ENCODE data around the gene C6orf62.
A peak's percentile ranks its signal among the peaks of the same experiment; 100 is the strongest.
"Not testable (repeated sequence)": the region's sequence is repeated elsewhere in the genome, so short reads cannot be mapped to it uniquely, and the experiment has no call there.

Gene C6orf62

GRCh38 chr6:24699521-24700359 is 19.2 kb downstream of the C6orf62 start:
- no peak for DNase-seq (ENCODE audit: low spot score)

DNA sequence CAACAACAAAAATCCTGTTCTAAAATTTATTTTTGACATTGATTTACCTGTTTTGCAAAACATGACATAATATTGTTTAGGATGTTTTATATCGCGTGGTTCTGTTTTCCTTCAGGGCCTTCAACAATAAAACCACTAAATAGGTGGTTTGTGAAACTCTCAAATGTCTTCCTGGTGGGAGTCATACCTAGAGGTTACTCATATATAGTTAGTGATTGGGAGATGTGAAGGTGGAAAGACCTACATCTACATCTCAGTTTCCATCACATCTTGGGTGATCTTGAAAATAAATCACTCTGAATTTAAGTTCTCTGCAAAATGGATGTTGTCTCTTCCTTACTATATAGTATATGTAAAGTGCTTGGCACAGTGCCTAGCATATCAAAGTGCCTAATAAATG is 22.9 kb downstream of the C6orf62 start:
- no peak for DNase-seq (ENCODE audit: low spot score)

- peak; percentile 57 for DNase-seq (ENCODE audit: low spot score)
These were observed 23.3 kb downstream of the C6orf62 start for GRCh38 chr6:24695635-24696034.

GRCh38 chr6:24694198-24694597 is 24.8 kb downstream of the C6orf62 start:
- DNase-seq (ENCODE audit: low spot score), result no peak

DNA sequence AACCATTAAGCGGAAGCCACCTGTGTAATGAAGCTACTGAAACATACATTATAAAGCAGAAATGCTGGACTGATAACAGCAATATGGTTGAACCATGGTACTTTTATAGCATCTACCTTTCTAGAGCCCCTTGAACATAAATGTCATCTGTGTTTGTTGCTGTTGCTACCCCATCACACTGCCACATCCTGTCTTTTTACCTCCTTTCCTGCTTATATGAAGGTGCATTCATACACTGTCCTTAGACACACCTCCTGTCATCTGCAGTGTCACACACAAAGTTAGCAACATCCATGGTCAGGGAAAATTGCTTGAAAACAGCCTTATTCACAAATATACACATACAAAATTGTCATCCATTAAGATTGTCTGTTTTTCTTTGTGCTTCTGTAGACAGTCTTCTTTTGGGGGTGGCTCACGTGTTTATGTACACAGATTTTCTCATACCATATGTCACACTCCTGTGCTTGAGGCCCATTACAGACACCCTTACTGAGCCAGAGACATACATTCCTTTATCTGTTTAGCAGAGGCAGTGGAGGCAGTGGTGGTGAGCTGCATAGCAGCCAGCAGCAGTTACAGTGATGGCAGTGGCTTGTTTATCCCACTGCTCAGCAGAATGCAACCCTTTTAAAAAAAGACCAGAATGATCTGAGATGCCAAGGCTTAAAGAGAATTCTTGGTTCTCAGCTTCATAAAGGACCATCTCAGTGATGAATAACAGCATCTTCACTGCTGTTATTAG is 25.9 kb downstream of the C6orf62 start:
- no peak for DNase-seq (ENCODE audit: low spot score)

DNA sequence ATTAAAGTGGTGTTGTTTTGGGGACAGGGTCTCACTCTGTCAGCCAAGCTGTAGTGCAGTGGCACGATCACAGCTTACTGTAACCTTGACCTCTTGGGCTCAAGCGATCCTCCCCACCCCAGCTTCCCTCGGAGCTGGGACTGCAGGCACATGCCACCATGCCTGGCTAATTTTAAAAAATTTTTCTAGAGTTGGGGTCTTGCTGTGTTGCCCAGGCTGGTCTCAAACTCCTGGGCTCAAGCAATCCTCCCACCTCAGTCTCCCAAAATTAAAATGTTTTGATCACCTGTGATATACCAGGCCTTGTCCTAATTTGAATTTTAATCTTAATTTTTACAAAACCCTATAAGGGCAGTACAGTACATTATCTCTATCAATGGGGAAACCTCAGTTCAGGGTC is 26.5 kb downstream of the C6orf62 start:
- DNase-seq (ENCODE audit: low spot score), result no peak

- DNase-seq (ENCODE audit: low spot score), result no peak
These were observed 27.0 kb downstream of the C6orf62 start for GRCh38 chr6:24692003-24692402.

DNA sequence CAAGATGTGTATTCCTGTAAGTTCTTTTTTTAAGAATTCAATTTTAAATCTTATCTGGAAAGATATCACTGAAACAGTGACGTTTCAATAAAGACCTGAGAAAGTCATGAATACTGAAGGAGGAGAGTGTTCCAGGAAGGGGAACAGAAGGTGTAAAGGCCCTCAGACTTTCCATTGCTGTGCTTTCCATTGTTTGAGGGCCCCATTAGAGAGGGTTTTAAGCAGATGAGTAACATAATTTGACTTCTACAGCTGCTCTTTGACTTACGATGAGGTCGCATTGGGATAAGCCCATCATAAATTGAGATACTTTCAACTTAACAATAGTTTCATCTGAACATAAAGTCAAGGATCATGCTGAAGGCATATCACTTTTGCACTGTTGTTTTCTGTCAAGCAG is 27.4 kb downstream of the C6orf62 start:
- no peak for DNase-seq (ENCODE audit: low spot score)

GRCh38 chr6:24690593-24690992 is 28.4 kb downstream of the C6orf62 start:
- no peak for DNase-seq (ENCODE audit: low spot score)

DNA sequence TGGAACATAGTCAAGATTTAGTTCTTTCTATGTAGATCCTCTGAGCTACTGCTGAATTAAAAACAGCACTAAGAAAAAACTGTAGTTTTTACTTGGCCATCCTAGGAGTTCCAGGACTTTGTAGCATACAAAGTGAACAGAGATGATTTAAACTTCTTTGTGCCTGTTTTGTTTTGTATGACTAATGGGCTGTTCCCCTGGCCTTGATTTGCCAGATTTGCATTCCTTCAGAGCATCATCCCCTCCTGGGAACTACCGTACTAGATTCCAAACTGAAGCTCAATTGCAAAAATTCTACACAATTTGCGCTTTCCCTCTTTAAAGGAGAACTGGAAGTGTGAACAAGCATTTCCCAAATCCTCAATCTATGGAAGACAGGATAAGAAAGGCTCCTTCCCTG is 29.0 kb downstream of the C6orf62 start:
- DNase-seq (ENCODE audit: low spot score), result peak; percentile 35

DNA sequence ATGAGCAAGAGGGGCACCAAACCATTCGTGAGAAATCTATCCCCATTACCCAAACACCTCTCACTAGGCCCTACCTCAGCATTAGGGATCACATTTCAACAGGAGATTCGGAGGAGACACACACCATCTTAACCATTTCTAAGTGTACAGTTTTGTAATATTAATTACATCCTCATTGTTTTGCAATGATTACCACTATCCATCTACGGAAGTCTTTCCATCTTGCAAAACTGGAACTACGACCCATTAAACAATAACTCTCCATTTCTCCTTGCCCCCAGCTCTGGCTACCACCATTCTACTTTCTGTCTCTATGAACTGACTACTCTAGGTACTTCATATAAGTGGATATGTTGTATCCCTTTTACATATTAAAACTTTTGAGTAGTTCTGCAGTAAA is 32.0 kb downstream of the C6orf62 start:
- DNase-seq (ENCODE audit: low spot score), result no peak

GRCh38 chr6:24686408-24686807 is 32.5 kb downstream of the C6orf62 start:
- DNase-seq (ENCODE audit: low spot score), result no peak

DNA sequence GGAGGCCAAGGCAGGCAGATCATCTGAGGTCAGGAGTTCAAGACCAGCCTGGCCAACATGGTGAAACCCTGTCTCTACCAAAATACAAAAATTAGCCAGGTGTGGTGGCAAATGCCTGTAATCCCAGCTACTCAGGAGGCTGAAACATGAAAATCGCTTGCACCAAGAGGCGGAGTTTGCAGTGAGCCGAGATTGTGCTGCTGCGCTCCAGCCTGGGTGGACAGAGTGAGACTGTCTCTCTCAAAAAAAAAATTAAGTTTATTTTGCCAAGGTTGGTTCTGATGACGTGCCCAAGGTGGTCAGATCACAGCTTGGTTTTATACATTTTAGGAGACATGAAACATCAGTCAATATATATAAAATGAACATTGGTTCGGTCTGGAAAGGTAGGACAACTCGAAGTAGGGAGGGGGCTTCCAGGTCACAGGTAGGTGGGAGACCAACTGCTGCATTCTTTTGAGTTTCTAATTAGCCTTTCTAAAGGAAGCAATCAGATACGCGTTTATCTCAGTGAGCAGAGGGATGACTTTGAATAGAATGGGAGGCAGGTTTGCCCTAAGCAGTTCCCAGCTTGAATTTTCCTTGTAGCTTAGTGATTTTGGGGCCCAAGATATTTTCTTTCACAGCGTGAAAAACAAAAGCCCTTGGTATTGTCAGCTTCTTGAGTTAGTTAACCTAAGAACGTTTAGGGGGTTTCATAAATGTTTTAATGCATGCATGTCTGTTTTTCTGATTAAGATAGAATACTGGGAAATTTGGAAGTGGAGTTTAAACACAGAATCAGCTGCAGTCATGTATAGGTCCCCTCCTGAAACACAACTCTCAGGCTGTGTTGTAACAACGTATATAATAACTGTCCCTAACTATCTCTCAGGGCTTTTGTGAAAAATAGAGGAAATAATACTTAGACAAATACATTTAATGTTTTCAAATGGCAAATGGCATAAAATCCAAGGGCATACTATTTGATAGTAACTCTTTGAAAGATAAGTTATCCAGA is 35.4 kb downstream of the C6orf62 start:
- no peak for DNase-seq (ENCODE audit: low spot score)

- no peak for DNase-seq (ENCODE audit: low spot score)
These were observed 38.4 kb downstream of the C6orf62 start for GRCh38 chr6:24680582-24680981.

- DNase-seq (ENCODE audit: low spot score), result not testable (repeated sequence)
These were observed 40.1 kb downstream of the C6orf62 start for GRCh38 chr6:24678792-24679352.

GRCh38 chr6:24673625-24674024 is 45.3 kb downstream of the C6orf62 start:
- no peak for DNase-seq (ENCODE audit: low spot score)

GRCh38 chr6:24672620-24673182 is 46.3 kb downstream of the C6orf62 start:
- no peak for DNase-seq (ENCODE audit: low spot score)

DNA sequence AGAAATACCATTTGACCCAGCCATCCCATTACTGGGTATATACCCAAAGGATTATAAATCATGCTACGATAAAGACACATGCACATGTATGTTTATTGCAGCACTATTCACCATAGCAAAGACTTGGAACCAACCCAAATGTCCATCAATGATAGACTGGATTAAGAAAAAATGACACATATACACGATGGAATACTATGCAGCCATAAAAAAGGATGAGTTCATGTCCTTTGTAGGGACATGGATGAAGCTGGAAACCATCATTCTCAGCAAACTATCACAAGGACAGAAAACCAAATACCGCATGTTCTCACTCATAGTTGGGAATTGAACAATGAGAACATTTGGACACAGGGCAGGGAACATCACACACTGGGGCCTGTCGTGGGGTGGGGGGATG is 47.9 kb downstream of the C6orf62 start:
- DNase-seq (ENCODE audit: low spot score), result not testable (repeated sequence)

DNA sequence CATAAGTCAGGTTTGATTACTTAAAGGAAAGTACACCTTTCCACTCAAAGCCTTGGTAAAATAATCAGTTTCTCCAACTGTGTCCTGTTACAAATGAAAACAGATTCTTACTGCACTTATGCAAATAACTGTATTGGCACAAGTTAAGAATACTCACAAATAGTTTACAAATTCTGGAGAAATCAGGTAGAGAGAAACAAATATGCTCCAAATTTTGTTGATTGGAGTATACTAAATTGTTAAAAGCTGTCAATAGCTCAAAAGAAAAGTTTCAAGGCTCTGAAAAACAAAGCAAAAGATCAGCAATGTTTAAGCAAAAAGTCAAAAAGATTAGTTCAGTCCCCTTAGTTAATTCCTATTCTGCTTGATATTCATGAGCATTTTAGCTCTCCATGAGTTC is 48.5 kb downstream of the C6orf62 start:
- not testable (repeated sequence) for DNase-seq (ENCODE audit: low spot score)

- DNase-seq (ENCODE audit: low spot score), result no peak
These were observed 50.0 kb downstream of the C6orf62 start for GRCh38 chr6:24668997-24669361.

Data from GM03348 (cell line).